IMR-90 (cell line): Measurements from ENCODE around the gene SLC22A15.

Source experiments
- MAZ ChIP-seq: IDR thresholded peaks from 2 replicates; pipeline ENCODE4 v1.6.1; 2012; ENCODE audit warnings: low read depth, mild to moderate bottlenecking, low read length, improper control_type of control experiment, moderate library complexity, borderline replicate concordance
- POLR2A ChIP-seq: IDR thresholded peaks from 2 replicates; pipeline ENCODE4 v1.6.1; 2012; ENCODE audit warnings: mild to moderate bottlenecking, low read depth, low read length
- RAD21 ChIP-seq: IDR thresholded peaks from 2 replicates; pipeline ENCODE4 v1.6.1; 2012; ENCODE audit warnings: low read length, improper control_type of control experiment
- RCOR1 ChIP-seq: IDR thresholded peaks from 2 replicates; pipeline ENCODE4 v1.6.1; 2012; ENCODE audit warnings: mild to moderate bottlenecking, low read length, improper control_type of control experiment; ENCODE audit not compliant: insufficient replicate concordance
- SMC3 ChIP-seq: fragments of 150-350 bp; IDR thresholded peaks from 2 replicates; pipeline ENCODE4 v1.6.1; 2016; ENCODE audit warnings: low read depth, mild to moderate bottlenecking, antibody characterized with exemption, low read length, moderate library complexity
- TF ChIP-seq, protein P1 (sequence below): conservative IDR thresholded peaks from 2 replicates; pipeline ENCODE4 v1.5.1; 2012; ENCODE audit warnings: mild to moderate bottlenecking, low read depth, low read length, improper control_type of control experiment

DNA sequence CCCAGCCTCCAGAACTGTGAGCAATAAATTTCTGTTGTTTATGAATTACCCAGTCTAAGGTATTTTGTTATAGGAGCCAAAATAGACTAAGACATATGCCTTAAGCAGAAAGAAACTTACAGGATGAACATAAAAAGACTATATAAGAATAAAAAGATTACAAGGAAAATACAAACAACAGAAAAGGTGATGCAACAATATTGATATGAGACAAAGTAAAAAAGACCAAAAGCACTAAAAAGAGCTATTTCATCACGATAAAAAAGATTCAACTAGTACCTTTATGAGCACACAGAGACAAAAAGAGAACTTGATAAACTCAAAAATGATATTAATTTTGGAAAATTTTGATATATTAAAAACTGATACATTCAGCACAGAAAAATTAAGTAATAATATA lies 3.2 kb upstream of the SLC22A15 start:
- TF ChIP-seq, protein P1, sequence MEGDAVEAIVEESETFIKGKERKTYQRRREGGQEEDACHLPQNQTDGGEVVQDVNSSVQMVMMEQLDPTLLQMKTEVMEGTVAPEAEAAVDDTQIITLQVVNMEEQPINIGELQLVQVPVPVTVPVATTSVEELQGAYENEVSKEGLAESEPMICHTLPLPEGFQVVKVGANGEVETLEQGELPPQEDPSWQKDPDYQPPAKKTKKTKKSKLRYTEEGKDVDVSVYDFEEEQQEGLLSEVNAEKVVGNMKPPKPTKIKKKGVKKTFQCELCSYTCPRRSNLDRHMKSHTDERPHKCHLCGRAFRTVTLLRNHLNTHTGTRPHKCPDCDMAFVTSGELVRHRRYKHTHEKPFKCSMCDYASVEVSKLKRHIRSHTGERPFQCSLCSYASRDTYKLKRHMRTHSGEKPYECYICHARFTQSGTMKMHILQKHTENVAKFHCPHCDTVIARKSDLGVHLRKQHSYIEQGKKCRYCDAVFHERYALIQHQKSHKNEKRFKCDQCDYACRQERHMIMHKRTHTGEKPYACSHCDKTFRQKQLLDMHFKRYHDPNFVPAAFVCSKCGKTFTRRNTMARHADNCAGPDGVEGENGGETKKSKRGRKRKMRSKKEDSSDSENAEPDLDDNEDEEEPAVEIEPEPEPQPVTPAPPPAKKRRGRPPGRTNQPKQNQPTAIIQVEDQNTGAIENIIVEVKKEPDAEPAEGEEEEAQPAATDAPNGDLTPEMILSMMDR: no peak
- no peak for TF ChIP-seq POLR2A
- no peak for TF ChIP-seq SMC3
- no peak for TF ChIP-seq RAD21
- TF ChIP-seq MAZ: no peak
- TF ChIP-seq RCOR1: no peak
